SK-N-SH treated with all-trans-retinoic acid at 6 μM for 48 hours (cell line): Measurements from ENCODE around the gene TGIF2.

Source experiments
- ATAC-seq: fragments of 200-7000 bp; cut with Tn5 transposase; 3 replicates; pipeline ENCODE4 v1.9.1; 2020; ENCODE audit warnings: mild to moderate bottlenecking, moderate library complexity
- BACH2 ChIP-seq: fragments of 250-450 bp; sonication (Bioruptor Pico); IDR thresholded peaks from 2 replicates; pipeline ENCODE4 v1.9.0; 2021; ENCODE audit warnings: mild to moderate bottlenecking, borderline replicate concordance
- CREB5 ChIP-seq: fragments of 250-450 bp; sonication (Bioruptor Pico); IDR thresholded peaks from 2 replicates; pipeline ENCODE4 v1.5.1; 2020; ENCODE audit warnings: low read depth, mild to moderate bottlenecking, moderate library complexity
- CSDC2 ChIP-seq: fragments of 250-450 bp; sonication (Bioruptor Pico); IDR thresholded peaks from 2 replicates; pipeline ENCODE4 v1.5.0; 2020; ENCODE audit warnings: mild to moderate bottlenecking, moderate library complexity
- GLIS3 ChIP-seq: fragments of 250-450 bp; sonication (Bioruptor Pico); IDR thresholded peaks from 2 replicates; pipeline ENCODE4 v1.5.0; 2020; ENCODE audit warnings: mild to moderate bottlenecking, moderate library complexity
- ISL1 ChIP-seq: fragments of 250-450 bp; sonication (Bioruptor Pico); IDR thresholded peaks from 2 replicates; pipeline ENCODE4 v2.1.2; 2022; ENCODE audit warnings: mild to moderate bottlenecking, moderate library complexity
- OSR1 ChIP-seq: fragments of 250-450 bp; sonication (Bioruptor Pico); IDR thresholded peaks from 2 replicates; pipeline ENCODE4 v1.8.0; 2022; ENCODE audit warnings: moderate library complexity, mild to moderate bottlenecking, inconsistent platforms
- POU6F1 ChIP-seq: fragments of 250-450 bp; sonication (Bioruptor Pico); IDR thresholded peaks from 2 replicates; pipeline ENCODE4 v1.8.0; 2021; ENCODE audit warnings: low read depth, mild to moderate bottlenecking, moderate library complexity, borderline replicate concordance
- RARB ChIP-seq: fragments of 250-450 bp; sonication (Bioruptor Pico); IDR thresholded peaks from 2 replicates; pipeline ENCODE4 v1.8.0; 2021; ENCODE audit warnings: mild to moderate bottlenecking, moderate library complexity
- SNAI2 ChIP-seq: fragments of 250-450 bp; sonication (Bioruptor Pico); IDR thresholded peaks from 2 replicates; pipeline ENCODE4 v1.5.0; 2020; ENCODE audit warnings: mild to moderate bottlenecking, moderate library complexity
- TOX ChIP-seq: fragments of 250-450 bp; sonication (Bioruptor Pico); IDR thresholded peaks from 2 replicates; pipeline ENCODE4 v1.8.0; 2021; ENCODE audit warnings: mild to moderate bottlenecking, moderate library complexity, borderline replicate concordance
- ZC3H10 ChIP-seq: fragments of 250-450 bp; sonication (Bioruptor Pico); IDR thresholded peaks from 2 replicates; pipeline ENCODE4 v1.5.1; 2021; ENCODE audit warnings: mild to moderate bottlenecking, moderate library complexity
- ZFP3 ChIP-seq: fragments of 250-450 bp; sonication (Bioruptor Pico); IDR thresholded peaks from 2 replicates; pipeline ENCODE4 v1.5.0; 2020; ENCODE audit warnings: mild to moderate bottlenecking, moderate library complexity
- ZFP30 ChIP-seq: fragments of 450-650 bp; formaldehyde crosslinking; IDR thresholded peaks from 2 replicates; pipeline ENCODE4 v1.5.0; 2022; ENCODE audit warnings: mild to moderate bottlenecking, moderate library complexity
- ZNF70 ChIP-seq: fragments of 450-650 bp; formaldehyde crosslinking; IDR thresholded peaks from 2 replicates; pipeline ENCODE4 v1.5.0; 2020; ENCODE audit warnings: mild to moderate bottlenecking, moderate library complexity
- TF ChIP-seq, protein P1 (sequence below): fragments of 250-450 bp; sonication (Bioruptor Pico); IDR thresholded peaks from 2 replicates; pipeline ENCODE4 v1.8.0; 2020; ENCODE audit warnings: mild to moderate bottlenecking, moderate library complexity, borderline replicate concordance
- TF ChIP-seq, protein P2 (sequence below): fragments of 250-450 bp; sonication (Bioruptor Pico); IDR thresholded peaks from 2 replicates; pipeline ENCODE4 v1.5.0; 2020; ENCODE audit warnings: mild to moderate bottlenecking, moderate library complexity
- TF ChIP-seq, protein P3 (sequence below): fragments of 250-450 bp; sonication (Bioruptor Pico); IDR thresholded peaks from 2 replicates; pipeline ENCODE4 v1.5.1; 2021; ENCODE audit warnings: mild to moderate bottlenecking, moderate library complexity

The TGIF2 gene

GRCh38 chr20:36573103-36573797 is at the start of gene TGIF2:
Gene TGIF2 (plus strand): TSS chr20:36573597. CDS start chr20:36578775, 5,178 bp downstream.
- TF ChIP-seq SNAI2 (CRISPR knock-in tag) (peak; percentile 76; the same call in 1 of the 2 replicates), RARB (CRISPR knock-in tag) (no peak), ZFP3 (CRISPR knock-in tag) (peak; percentile 73; the same call in 1 of the 2 replicates), CSDC2 (CRISPR knock-in tag) (peak; percentile 83), TOX (CRISPR knock-in tag) (no peak), ISL1 (no peak)
- TF ChIP-seq, protein P1, sequence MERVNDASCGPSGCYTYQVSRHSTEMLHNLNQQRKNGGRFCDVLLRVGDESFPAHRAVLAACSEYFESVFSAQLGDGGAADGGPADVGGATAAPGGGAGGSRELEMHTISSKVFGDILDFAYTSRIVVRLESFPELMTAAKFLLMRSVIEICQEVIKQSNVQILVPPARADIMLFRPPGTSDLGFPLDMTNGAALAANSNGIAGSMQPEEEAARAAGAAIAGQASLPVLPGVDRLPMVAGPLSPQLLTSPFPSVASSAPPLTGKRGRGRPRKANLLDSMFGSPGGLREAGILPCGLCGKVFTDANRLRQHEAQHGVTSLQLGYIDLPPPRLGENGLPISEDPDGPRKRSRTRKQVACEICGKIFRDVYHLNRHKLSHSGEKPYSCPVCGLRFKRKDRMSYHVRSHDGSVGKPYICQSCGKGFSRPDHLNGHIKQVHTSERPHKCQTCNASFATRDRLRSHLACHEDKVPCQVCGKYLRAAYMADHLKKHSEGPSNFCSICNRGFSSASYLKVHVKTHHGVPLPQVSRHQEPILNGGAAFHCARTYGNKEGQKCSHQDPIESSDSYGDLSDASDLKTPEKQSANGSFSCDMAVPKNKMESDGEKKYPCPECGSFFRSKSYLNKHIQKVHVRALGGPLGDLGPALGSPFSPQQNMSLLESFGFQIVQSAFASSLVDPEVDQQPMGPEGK (CRISPR knock-in tag), result peak; percentile 25; the same call in 1 of the 2 replicates
- TF ChIP-seq, protein P2, sequence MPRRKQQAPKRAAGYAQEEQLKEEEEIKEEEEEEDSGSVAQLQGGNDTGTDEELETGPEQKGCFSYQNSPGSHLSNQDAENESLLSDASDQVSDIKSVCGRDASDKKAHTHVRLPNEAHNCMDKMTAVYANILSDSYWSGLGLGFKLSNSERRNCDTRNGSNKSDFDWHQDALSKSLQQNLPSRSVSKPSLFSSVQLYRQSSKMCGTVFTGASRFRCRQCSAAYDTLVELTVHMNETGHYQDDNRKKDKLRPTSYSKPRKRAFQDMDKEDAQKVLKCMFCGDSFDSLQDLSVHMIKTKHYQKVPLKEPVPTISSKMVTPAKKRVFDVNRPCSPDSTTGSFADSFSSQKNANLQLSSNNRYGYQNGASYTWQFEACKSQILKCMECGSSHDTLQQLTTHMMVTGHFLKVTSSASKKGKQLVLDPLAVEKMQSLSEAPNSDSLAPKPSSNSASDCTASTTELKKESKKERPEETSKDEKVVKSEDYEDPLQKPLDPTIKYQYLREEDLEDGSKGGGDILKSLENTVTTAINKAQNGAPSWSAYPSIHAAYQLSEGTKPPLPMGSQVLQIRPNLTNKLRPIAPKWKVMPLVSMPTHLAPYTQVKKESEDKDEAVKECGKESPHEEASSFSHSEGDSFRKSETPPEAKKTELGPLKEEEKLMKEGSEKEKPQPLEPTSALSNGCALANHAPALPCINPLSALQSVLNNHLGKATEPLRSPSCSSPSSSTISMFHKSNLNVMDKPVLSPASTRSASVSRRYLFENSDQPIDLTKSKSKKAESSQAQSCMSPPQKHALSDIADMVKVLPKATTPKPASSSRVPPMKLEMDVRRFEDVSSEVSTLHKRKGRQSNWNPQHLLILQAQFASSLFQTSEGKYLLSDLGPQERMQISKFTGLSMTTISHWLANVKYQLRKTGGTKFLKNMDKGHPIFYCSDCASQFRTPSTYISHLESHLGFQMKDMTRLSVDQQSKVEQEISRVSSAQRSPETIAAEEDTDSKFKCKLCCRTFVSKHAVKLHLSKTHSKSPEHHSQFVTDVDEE (CRISPR knock-in tag), result peak; percentile 61; the same call in 1 of the 2 replicates
- TF ChIP-seq, protein P3, sequence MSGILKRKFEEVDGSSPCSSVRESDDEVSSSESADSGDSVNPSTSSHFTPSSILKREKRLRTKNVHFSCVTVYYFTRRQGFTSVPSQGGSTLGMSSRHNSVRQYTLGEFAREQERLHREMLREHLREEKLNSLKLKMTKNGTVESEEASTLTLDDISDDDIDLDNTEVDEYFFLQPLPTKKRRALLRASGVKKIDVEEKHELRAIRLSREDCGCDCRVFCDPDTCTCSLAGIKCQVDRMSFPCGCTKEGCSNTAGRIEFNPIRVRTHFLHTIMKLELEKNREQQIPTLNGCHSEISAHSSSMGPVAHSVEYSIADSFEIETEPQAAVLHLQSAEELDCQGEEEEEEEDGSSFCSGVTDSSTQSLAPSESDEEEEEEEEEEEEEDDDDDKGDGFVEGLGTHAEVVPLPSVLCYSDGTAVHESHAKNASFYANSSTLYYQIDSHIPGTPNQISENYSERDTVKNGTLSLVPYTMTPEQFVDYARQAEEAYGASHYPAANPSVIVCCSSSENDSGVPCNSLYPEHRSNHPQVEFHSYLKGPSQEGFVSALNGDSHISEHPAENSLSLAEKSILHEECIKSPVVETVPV (CRISPR knock-in tag), result no peak
- peak; percentile 40 for ATAC-seq

DNA sequence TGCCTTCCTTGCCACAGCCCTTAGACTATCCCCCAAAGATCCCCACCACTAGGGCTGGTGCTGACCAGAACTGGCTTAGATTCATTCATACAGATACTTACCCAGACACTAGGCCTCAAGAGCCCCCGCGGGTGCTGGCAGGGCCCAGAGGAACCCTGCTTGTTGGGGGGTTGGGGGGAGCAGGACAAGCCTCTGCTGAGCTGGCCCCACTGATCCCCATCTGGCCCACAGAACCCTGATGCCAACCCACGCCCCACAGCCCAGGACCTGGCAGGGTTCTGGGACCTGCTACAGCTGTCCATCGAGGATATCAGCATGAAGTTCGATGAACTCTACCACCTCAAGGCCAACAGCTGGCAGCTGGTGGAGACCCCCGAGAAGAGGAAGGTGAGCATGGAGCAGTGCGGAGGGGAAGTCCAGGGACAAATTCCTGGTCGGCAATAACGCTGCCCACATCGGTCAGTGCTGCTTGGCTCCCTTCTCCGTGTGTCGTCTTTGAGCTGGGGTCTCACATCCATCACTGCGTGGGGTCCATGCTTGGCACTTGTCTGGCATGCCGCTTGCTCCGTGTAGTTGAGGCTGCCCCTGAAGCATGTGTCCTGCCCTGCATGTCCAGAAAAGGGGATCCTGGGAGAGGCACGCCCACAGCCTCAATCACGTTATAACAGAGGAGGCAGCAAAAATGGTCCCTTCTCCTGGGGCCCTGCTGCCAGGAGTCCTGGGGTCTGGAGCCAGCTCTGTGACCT is 47.6 kb upstream of the TGIF2 start:
- ATAC-seq, result no peak
- TF ChIP-seq GLIS3 (CRISPR knock-in tag) (no peak), ZC3H10 (no peak), OSR1 (no peak), POU6F1 (CRISPR knock-in tag) (no peak), CREB5 (CRISPR knock-in tag) (no peak), ZFP30 (CRISPR knock-in tag) (no peak), TOX (CRISPR knock-in tag) (no peak), ZNF70 (CRISPR knock-in tag) (no peak), ZFP3 (CRISPR knock-in tag) (no peak), RARB (CRISPR knock-in tag) (no peak), BACH2 (no peak)
- TF ChIP-seq, protein P3 (CRISPR knock-in tag), result no peak
- TF ChIP-seq, protein P1 (CRISPR knock-in tag), result no peak
